K562 (cell line): ENCODE results near the gene CLCN2. TPM values are rescaled to one million over a fixed set of nuclear protein-coding genes. Genes with fewer than 3 reads are reported as not detected.

ENCODE experiments used
- BCOR ChIP-seq: fragments of 450-650 bp; IDR thresholded peaks from 2 replicates; pipeline ENCODE4 v1.6.1; 2016
- ESRRA ChIP-seq: fragments of 450-650 bp; IDR thresholded peaks from 2 replicates; pipeline ENCODE4 v1.6.1; 2014; ENCODE audit warnings: low read depth, mild to moderate bottlenecking, moderate library complexity, borderline replicate concordance
- GABPB2 ChIP-seq: fragments of 250-450 bp; sonication (Bioruptor Pico); conservative IDR thresholded peaks from 2 replicates; pipeline ENCODE4 v1.5.1; 2021; ENCODE audit warnings: mild to moderate bottlenecking
- HDAC1 ChIP-seq, 2 experiments: fragments of 450-650 bp; IDR thresholded peaks; 2 replicates each; pipeline ENCODE4 v1.6.1; 2016 to 2017; ENCODE audit warnings: inconsistent platforms in 1 of 2, mild to moderate bottlenecking in 1 of 2, moderate library complexity in 1 of 2
- HDAC2 ChIP-seq: fragments of 450-650 bp; IDR thresholded peaks from 2 replicates; pipeline ENCODE4 v1.6.1; 2016; ENCODE audit warnings: mild to moderate bottlenecking
- HMG20B ChIP-seq: fragments of 250-450 bp; sonication (Bioruptor Pico); IDR thresholded peaks from 2 replicates; pipeline ENCODE4 v1.5.0; 2021; ENCODE audit warnings: mild to moderate bottlenecking
- PTBP1 ChIP-seq: fragments of 200-400 bp; formaldehyde crosslinking; IDR thresholded peaks from 2 replicates; pipeline ENCODE4 v1.6.1; 2017; ENCODE audit warnings: low read depth, low read length
- TEAD1 ChIP-seq, 2 experiments: fragments of 450-650 bp in 1 of 2; sonication (generic) in 1 of 2; formaldehyde crosslinking; IDR thresholded peaks; 2 replicates each; pipeline versions ENCODE4 v1.4.0 to v1.8.0; 2020 to 2022; ENCODE audit warnings: mild to moderate bottlenecking in 2 of 2, missing genetic modification reagents in 1 of 2
- ZKSCAN3 ChIP-seq: fragments of 250-450 bp; sonication (Bioruptor Pico); IDR thresholded peaks from 2 replicates; pipeline ENCODE4 v1.4.0; 2020
- ZNF408 ChIP-seq: fragments of 250-450 bp; sonication (Bioruptor Pico); IDR thresholded peaks from 2 replicates; pipeline ENCODE4 v1.4.0; 2020; ENCODE audit warnings: low read depth, mild to moderate bottlenecking, moderate library complexity
- ZNF583 ChIP-seq: fragments of 250-450 bp; sonication (Bioruptor Pico); IDR thresholded peaks from 2 replicates; pipeline ENCODE4 v1.4.0; 2020
- ZNF75A ChIP-seq: fragments of 450-650 bp; formaldehyde crosslinking; IDR thresholded peaks from 2 replicates; pipeline ENCODE4 v1.4.0; 2020; ENCODE audit warnings: mild to moderate bottlenecking
- polyA plus RNA-seq, 8 experiments: library from polyadenylated mRNA; depleted of rRNA in 4 of 8; stranded (reverse) in 5 of 8; unstranded in 3 of 8; fragments of >200 nt; fragmentation: Nextera tagmentation in 2 of 8; fragmentation: Illumina TruSeq in 1 of 8; extraction: Ambion mirVana in 2 of 8; extraction: Trizol in 1 of 8; gene quantifications; 2 replicates each; pipeline versions ENCODE4 v1.2.1 to v1.2.3, GENCODE V29; 2011 to 2014; ENCODE audit warnings: inconsistent platforms in 1 of 8, missing spikeins in 1 of 8
- total RNA-seq, 7 experiments: library from RNA; depleted of rRNA in 6 of 7; stranded (reverse); fragments of >200 nt in 6 of 7; fragmentation: Illumina TruSeq in 2 of 7; extraction: Trizol in 2 of 7; gene quantifications; 2 replicates each; pipeline versions ENCODE4 v1.2.1 to v1.2.3, GENCODE V29; 2011 to 2021; ENCODE audit warnings: low replicate concordance in 1 of 7
- TF ChIP-seq, protein P1 (sequence below): fragments of 200-800 bp; sonication (Bioruptor generic); IDR thresholded peaks from 2 replicates; pipeline ENCODE4 v1.6.1; 2017; ENCODE audit warnings: missing genetic modification characterization, missing compliant biosample characterization
- TF ChIP-seq, protein P2 (sequence below): sonication (generic); formaldehyde crosslinking; IDR thresholded peaks from 2 replicates; pipeline ENCODE4 v1.9.0; 2022; ENCODE audit warnings: mild to moderate bottlenecking, missing genetic modification reagents

The CLCN2 gene
- total and polyA plus RNA-seq, 9 of the 15 experiments (the other 6 are each of a cell fraction or from before 2014, with no cell fraction given) = 0.10 to 14.0 (median 6.9) TPM

DNA sequence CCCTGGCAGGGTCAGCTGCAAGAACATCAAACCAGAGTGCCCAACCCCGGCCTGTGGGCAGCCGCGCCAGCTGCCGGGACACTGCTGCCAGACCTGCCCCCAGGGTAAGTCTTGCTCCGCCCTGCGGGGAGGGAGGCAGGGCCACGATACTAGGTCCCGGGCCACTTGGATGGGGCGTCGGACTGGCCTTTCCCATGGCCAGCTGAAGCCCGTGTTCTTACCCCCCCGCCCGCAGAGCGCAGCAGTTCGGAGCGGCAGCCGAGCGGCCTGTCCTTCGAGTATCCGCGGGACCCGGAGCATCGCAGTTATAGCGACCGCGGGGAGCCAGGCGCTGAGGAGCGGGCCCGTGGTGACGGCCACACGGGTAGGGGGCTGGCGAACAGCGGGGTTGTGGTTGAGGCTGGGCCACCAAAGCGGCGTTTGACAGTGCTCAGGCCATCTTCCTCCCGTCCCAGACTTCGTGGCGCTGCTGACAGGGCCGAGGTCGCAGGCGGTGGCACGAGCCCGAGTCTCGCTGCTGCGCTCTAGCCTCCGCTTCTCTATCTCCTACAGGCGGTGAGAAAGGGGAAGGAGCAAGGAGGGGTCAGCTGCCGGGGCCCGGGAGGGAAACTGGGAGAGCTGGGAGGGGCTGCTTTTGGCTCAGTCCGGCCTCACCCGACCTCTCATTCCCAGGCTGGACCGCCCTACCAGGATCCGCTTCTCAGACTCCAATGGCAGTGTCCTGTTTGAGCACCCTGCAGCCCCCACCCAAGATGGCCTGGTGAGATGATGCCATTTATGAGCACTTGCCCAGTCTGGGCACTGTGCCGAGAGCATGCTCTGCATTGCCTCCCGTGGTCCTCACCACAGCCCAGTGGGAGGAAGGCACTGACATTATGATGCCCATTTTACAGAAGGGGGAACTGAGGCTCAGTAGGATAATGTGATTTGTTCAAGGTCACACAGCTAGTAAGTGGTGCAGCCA lies 20.1 kb upstream of the CLCN2 start (continued):
- TF ChIP-seq HDAC1 (IDR thresholded peaks at IDR 0.05) (0 out of 4 replicates have a peak, but pooled peaks of 1 of the 2 experiments have one; percentile 18), HMG20B (no peak), ZKSCAN3 (CRISPR knock-in tag) (no peak), PTBP1 (no peak), ZNF408 (CRISPR knock-in tag) (no peak), ZNF75A (CRISPR knock-in tag) (no peak), ESRRA (peak; percentile 86), TEAD1 (CRISPR knock-in tag; IDR thresholded peaks at IDR 0.05) (no peak), GABPB2 (CRISPR knock-in tag) (no peak), ZNF583 (CRISPR knock-in tag) (no peak), BCOR (peak; percentile 85), HDAC2 (peak; percentile 43; the same call in 1 of the 2 replicates)
- TF ChIP-seq, protein P1, sequence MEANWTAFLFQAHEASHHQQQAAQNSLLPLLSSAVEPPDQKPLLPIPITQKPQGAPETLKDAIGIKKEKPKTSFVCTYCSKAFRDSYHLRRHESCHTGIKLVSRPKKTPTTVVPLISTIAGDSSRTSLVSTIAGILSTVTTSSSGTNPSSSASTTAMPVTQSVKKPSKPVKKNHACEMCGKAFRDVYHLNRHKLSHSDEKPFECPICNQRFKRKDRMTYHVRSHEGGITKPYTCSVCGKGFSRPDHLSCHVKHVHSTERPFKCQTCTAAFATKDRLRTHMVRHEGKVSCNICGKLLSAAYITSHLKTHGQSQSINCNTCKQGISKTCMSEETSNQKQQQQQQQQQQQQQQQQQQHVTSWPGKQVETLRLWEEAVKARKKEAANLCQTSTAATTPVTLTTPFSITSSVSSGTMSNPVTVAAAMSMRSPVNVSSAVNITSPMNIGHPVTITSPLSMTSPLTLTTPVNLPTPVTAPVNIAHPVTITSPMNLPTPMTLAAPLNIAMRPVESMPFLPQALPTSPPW = peak; percentile 8; the same call in 1 of the 2 replicates
- TF ChIP-seq, protein P2, sequence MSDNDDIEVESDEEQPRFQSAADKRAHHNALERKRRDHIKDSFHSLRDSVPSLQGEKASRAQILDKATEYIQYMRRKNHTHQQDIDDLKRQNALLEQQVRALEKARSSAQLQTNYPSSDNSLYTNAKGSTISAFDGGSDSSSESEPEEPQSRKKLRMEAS (CRISPR knock-in tag) = 0 out of 2 replicates have a peak, but pooled peaks have one; percentile 30
